DOHH2 (cell line): ENCODE data around the gene ARL4C.

Source experiments
- H3F3A ChIP-seq: fragments of 200-600 bp; sonication (generic), shearing (Covaris generic); 2 replicates; pipeline ENCODE4 v1.6.0; 2016; ENCODE audit warnings: antibody characterized with exemption, mild to moderate bottlenecking; ENCODE audit not compliant: control insufficient read depth, insufficient read depth
- H3K27ac ChIP-seq: fragments of 200-600 bp; sonication (generic); 2 replicates; pipeline ENCODE4 v1.5.1; 2014; ENCODE audit warnings: low read depth, mild to moderate bottlenecking, low read length, moderate library complexity
- H3K27me3 ChIP-seq: fragments of 200-600 bp; sonication (generic); 2 replicates; pipeline ENCODE4 v1.6.1; 2014; ENCODE audit warnings: mild to moderate bottlenecking, low read length, mixed read lengths; ENCODE audit not compliant: control insufficient read depth
- H3K36me3 ChIP-seq: fragments of 200-600 bp; sonication (generic); 2 replicates; pipeline ENCODE4 v1.6.1; 2014; ENCODE audit warnings: mild to moderate bottlenecking, low read length, moderate library complexity, mixed read lengths; ENCODE audit not compliant: control insufficient read depth
- H3K4me1 ChIP-seq: fragments of 200-600 bp; sonication (generic); 2 replicates; pipeline ENCODE4 v1.6.1; 2014; ENCODE audit warnings: mild to moderate bottlenecking, low read length, mixed read lengths; ENCODE audit not compliant: control insufficient read depth
- H3K4me2 ChIP-seq: fragments of 200-600 bp; sonication (generic); 2 replicates; pipeline ENCODE4 v1.6.0; 2014; ENCODE audit warnings: mild to moderate bottlenecking, low read length, moderate library complexity
- H3K4me3 ChIP-seq: fragments of 200-600 bp; sonication (generic); 2 replicates; pipeline ENCODE4 v1.5.1; 2014; ENCODE audit warnings: mild to moderate bottlenecking, low read length, mixed read lengths
- H3K79me2 ChIP-seq: fragments of 200-600 bp; sonication (generic); 2 replicates; pipeline ENCODE4 v1.6.1; 2014; ENCODE audit warnings: mild to moderate bottlenecking, low read length, mixed read lengths; ENCODE audit not compliant: control insufficient read depth
- H3K9me2 ChIP-seq: fragments of 200-600 bp; sonication (generic); replicated peaks from 2 replicates; pipeline ENCODE4 v1.6.1; 2014; ENCODE audit warnings: mild to moderate bottlenecking, low read length, mixed read lengths; ENCODE audit not compliant: control insufficient read depth
- H3K9me3 ChIP-seq: fragments of 200-600 bp; sonication (generic); 2 replicates; pipeline ENCODE4 v1.6.1; 2014; ENCODE audit warnings: antibody characterized with exemption, low read length, mixed read lengths; ENCODE audit not compliant: control insufficient read depth, insufficient read depth
- H4K20me1 ChIP-seq: fragments of 200-600 bp; sonication (generic); 2 replicates; pipeline ENCODE4 v1.6.0; 2014; ENCODE audit warnings: low read depth, mild to moderate bottlenecking, antibody characterized with exemption, low read length, moderate library complexity; ENCODE audit not compliant: control insufficient read depth, insufficient read depth
- EZH2phosphoT487 ChIP-seq: fragments of 200-600 bp; sonication (generic); IDR thresholded peaks from 2 replicates; pipeline ENCODE4 v1.6.1; 2017; ENCODE audit warnings: borderline replicate concordance, mild to moderate bottlenecking, antibody characterized with exemption, low read length, moderate library complexity, mixed read lengths
- TF ChIP-seq, protein P1 (sequence below): fragments of 200-600 bp; sonication (generic); IDR thresholded peaks from one replicate; pipeline ENCODE4 v1.5.1; 2014; ENCODE audit warnings: antibody characterized with exemption, mild to moderate bottlenecking, low read depth, low read length; ENCODE audit not compliant: poor library complexity, severe bottlenecking

Gene ARL4C

GRCh38 chr2:234500394-234501006, 3.6 kb upstream of the ARL4C start:
- Histone ChIP-seq H3K36me3 (no peaks in the 10 kb centered on the region), H4K20me1 (no peaks in the 10 kb centered on the region), H3K4me2 (no peak overlapping the region), H3K9me2 (no peaks in the 10 kb centered on the region), H3K4me1 (peaks cover 18% of the 10 kb centered on the region), H3K79me2 (peaks cover 2% of the 10 kb centered on the region; the same call in 1 of the 2 replicates), H3K27ac (no peak overlapping the region), H3K27me3 (peaks cover 9% of the 10 kb centered on the region), H3K9me3 (no peaks in the 10 kb centered on the region), H3K4me3 (no peak overlapping the region), H3F3A (peaks cover 14% of the 10 kb centered on the region)
- TF ChIP-seq, protein P1, sequence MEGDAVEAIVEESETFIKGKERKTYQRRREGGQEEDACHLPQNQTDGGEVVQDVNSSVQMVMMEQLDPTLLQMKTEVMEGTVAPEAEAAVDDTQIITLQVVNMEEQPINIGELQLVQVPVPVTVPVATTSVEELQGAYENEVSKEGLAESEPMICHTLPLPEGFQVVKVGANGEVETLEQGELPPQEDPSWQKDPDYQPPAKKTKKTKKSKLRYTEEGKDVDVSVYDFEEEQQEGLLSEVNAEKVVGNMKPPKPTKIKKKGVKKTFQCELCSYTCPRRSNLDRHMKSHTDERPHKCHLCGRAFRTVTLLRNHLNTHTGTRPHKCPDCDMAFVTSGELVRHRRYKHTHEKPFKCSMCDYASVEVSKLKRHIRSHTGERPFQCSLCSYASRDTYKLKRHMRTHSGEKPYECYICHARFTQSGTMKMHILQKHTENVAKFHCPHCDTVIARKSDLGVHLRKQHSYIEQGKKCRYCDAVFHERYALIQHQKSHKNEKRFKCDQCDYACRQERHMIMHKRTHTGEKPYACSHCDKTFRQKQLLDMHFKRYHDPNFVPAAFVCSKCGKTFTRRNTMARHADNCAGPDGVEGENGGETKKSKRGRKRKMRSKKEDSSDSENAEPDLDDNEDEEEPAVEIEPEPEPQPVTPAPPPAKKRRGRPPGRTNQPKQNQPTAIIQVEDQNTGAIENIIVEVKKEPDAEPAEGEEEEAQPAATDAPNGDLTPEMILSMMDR: peak; percentile 78
- TF ChIP-seq EZH2phosphoT487: no peak

DNA sequence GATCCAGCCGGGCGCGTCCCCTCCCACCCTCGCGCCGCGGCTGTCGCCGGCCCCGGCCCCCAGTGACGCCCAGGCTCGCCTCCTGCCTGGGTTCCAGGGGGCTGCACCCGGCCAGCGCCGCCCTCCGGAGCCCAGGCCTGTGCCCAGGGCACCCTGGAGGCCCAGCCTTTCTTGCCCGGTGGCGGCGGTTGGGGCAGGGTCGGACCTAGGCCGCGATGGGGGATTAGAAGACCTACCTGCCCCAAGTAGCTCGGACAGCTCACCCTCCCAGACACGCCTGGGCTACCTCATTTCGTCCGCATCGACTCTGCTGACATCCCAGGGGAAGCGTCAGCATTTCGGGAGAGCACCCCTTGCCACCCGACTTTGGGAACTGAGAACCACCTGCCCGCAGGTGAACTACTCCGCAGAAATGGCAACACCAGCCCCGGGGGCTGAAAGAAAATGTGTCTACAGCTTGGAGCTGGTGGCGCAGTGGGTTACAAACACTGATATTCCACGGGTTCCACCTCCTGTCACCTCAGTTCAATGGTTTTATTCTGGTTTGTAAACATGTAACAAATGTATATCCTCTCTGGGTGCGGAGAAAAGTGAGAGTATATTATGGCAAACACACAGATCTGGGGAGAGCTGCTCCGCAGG, 834 bp upstream of the ARL4C start:
- H3K4me1 ChIP-seq: peaks cover 18% of the 10 kb centered on the region
- no peak overlapping the region for H3K27ac ChIP-seq
- H3K4me2 ChIP-seq: peak overlapping the region; percentile 33; the same call in 1 of the 2 replicates

DNA sequence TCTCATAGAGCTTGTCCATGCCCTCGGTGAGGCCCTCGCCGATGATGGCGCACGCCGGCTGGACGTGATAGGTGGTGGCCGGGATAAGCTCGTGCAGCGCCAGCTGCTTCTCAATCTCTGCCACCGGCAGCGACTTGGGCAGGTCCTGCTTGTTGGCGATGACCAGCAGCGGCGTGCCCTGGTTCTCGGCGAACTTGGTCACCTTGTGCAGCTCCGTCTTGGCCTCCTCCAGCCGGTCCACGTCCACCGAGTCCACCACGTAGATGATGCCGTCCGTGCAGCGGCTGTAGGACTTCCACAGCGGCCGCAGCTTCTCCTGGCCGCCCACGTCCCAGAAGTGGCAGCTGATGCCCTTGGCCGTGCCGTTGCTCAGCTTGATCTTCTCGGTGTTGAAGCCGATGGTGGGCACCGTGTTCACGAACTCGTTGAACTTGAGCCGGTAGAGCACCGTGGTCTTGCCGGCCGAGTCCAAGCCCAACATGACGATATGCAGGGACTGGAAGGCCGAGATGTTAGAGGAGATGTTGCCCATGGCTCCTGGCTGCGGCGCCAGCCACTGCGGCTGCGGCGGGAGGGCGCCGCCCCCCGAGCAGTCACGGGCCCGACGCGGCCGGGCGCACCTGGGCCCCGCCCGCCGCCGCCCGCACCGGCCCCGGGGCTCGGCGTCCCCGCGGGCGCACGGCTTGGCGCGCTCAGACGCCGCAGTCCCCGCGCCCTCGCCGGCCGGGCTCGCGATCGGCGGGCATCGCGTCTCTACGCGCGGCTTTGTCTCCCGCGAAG, 636 bp downstream of the ARL4C start:
- no peak overlapping the region for H3K27ac ChIP-seq

More for the DNA sequence above, 834 bp upstream of the ARL4C start:
- Histone ChIP-seq H3K79me2 (peaks cover 6% of the 10 kb centered on the region; the same call in 1 of the 2 replicates), H3K9me3 (no peaks in the 10 kb centered on the region), H3K36me3 (no peaks in the 10 kb centered on the region), H3F3A (peaks cover 14% of the 10 kb centered on the region), H3K4me3 (no peak overlapping the region), H3K27me3 (peaks cover 19% of the 10 kb centered on the region), H4K20me1 (no peaks in the 10 kb centered on the region), H3K9me2 (no peaks in the 10 kb centered on the region)
- TF ChIP-seq, protein P1: no peak
- no peak for TF ChIP-seq EZH2phosphoT487

More for the DNA sequence above, 636 bp downstream of the ARL4C start:
- Histone ChIP-seq H3K4me2 (peak overlapping the region; percentile 89), H3K9me3 (no peaks in the 10 kb centered on the region), H3K4me3 (peak overlapping the region; percentile 80), H4K20me1 (no peaks in the 10 kb centered on the region), H3K79me2 (peaks cover 6% of the 10 kb centered on the region; the same call in 1 of the 2 replicates), H3K36me3 (no peaks in the 10 kb centered on the region), H3K9me2 (no peaks in the 10 kb centered on the region), H3F3A (peaks cover 14% of the 10 kb centered on the region), H3K27me3 (peaks cover 25% of the 10 kb centered on the region), H3K4me1 (peaks cover 18% of the 10 kb centered on the region)
- 0 out of 2 replicates have a peak, but pooled peaks have one; percentile 37 for TF ChIP-seq EZH2phosphoT487
- TF ChIP-seq, protein P1: no peak
